Panc1 (cell line): ENCODE measurements around the gene GDF15.

Experiments used
- POLR2AphosphoS5 ChIP-seq: IDR thresholded peaks from 2 replicates; pipeline ENCODE4 v1.6.1; 2012; ENCODE audit warnings: mild to moderate bottlenecking, low read depth, low read length, moderate library complexity
- SIN3A ChIP-seq: IDR thresholded peaks from 2 replicates; pipeline ENCODE4 v1.6.1; 2012; ENCODE audit warnings: low read depth, mild to moderate bottlenecking, low read length, moderate library complexity, borderline replicate concordance; ENCODE audit not compliant: insufficient read depth
- TCF7L2 ChIP-seq: IDR thresholded peaks from 2 replicates; pipeline ENCODE4 v1.6.1; 2011; ENCODE audit warnings: mild to moderate bottlenecking, low read depth, low read length, inconsistent platforms
- TF ChIP-seq, protein P1 (sequence below): fragments of 450-650 bp; IDR thresholded peaks from 2 replicates; pipeline ENCODE4 v1.5.1; 2017; ENCODE audit warnings: mild to moderate bottlenecking
- TF ChIP-seq, protein P2 (sequence below), 2 experiments: IDR thresholded peaks; 2 replicates each; pipeline ENCODE4 v1.6.1; 2011 to 2012; ENCODE audit warnings: low read depth in 2 of 2, control low read depth in 1 of 2, low read length in 1 of 2, mild to moderate bottlenecking in 1 of 2, moderate library complexity in 1 of 2; ENCODE audit not compliant: insufficient read depth in 1 of 2

DNA sequence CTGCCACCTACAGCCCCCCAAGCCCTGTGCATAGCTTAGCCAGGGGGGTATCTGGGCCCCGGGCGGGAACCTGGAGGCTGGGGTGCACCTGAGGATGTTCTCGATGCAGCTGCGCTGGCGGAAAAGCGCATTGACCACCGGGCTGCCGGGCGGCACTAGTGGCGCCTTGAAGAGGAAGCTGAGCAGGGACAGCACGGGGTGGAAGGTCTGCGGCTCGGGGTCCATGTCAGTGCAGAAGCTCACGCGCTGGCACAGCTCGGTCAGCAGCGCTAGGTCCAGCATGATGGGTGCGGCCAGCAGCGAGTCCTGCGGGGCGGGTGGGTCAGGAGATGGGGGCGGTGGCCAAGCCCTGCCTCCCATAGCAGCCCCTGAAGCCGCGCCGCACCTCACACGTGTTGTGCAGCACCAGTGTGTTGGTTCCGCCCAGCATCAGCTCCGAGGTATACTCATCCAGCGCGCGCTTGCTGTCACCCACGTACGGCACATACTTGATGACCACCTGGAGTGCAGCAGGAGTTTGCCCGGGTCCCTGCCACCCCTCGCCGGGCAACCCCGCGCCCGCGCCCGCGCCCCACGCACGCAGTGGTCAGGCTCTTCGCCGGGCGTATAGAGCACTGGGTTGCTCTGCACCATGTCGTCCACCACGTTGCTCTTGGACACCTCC lies 49.4 kb downstream of the GDF15 start:
- TF ChIP-seq TCF7L2 = no peak
- TF ChIP-seq, protein P1, sequence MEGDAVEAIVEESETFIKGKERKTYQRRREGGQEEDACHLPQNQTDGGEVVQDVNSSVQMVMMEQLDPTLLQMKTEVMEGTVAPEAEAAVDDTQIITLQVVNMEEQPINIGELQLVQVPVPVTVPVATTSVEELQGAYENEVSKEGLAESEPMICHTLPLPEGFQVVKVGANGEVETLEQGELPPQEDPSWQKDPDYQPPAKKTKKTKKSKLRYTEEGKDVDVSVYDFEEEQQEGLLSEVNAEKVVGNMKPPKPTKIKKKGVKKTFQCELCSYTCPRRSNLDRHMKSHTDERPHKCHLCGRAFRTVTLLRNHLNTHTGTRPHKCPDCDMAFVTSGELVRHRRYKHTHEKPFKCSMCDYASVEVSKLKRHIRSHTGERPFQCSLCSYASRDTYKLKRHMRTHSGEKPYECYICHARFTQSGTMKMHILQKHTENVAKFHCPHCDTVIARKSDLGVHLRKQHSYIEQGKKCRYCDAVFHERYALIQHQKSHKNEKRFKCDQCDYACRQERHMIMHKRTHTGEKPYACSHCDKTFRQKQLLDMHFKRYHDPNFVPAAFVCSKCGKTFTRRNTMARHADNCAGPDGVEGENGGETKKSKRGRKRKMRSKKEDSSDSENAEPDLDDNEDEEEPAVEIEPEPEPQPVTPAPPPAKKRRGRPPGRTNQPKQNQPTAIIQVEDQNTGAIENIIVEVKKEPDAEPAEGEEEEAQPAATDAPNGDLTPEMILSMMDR = no peak
- no peak for TF ChIP-seq POLR2AphosphoS5
- no peak for TF ChIP-seq SIN3A
- TF ChIP-seq, protein P2, sequence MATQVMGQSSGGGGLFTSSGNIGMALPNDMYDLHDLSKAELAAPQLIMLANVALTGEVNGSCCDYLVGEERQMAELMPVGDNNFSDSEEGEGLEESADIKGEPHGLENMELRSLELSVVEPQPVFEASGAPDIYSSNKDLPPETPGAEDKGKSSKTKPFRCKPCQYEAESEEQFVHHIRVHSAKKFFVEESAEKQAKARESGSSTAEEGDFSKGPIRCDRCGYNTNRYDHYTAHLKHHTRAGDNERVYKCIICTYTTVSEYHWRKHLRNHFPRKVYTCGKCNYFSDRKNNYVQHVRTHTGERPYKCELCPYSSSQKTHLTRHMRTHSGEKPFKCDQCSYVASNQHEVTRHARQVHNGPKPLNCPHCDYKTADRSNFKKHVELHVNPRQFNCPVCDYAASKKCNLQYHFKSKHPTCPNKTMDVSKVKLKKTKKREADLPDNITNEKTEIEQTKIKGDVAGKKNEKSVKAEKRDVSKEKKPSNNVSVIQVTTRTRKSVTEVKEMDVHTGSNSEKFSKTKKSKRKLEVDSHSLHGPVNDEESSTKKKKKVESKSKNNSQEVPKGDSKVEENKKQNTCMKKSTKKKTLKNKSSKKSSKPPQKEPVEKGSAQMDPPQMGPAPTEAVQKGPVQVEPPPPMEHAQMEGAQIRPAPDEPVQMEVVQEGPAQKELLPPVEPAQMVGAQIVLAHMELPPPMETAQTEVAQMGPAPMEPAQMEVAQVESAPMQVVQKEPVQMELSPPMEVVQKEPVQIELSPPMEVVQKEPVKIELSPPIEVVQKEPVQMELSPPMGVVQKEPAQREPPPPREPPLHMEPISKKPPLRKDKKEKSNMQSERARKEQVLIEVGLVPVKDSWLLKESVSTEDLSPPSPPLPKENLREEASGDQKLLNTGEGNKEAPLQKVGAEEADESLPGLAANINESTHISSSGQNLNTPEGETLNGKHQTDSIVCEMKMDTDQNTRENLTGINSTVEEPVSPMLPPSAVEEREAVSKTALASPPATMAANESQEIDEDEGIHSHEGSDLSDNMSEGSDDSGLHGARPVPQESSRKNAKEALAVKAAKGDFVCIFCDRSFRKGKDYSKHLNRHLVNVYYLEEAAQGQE (IDR thresholded peaks at IDR 0.05; ENCODE audit: insufficient read depth in 1 of 2, low read depth in 2 of 2, low read length in 1 of 2) = no peak
